BE2C (cell line): ENCODE results near the gene ZNF365. TPM values are rescaled to one million over a fixed set of nuclear protein-coding genes. Genes with fewer than 3 reads are reported as not detected.
A peak's percentile ranks its signal among the peaks of the same experiment; 100 is the strongest.

ENCODE experiments used
- DNase-seq: peaks from one replicate; pipeline ENCODE4 v3.0.0-alpha.2; 2020
- H3K27me3 ChIP-seq: fragments of 250-450 bp; sonication (Bioruptor Pico); 2 replicates; pipeline ENCODE4 v1.5.1; 2020; ENCODE audit warnings: mild to moderate bottlenecking
- H3K36me3 ChIP-seq: fragments of 250-450 bp; sonication (Bioruptor Pico); 2 replicates; pipeline ENCODE4 v1.5.1; 2020; ENCODE audit warnings: mild to moderate bottlenecking
- H3K4me1 ChIP-seq: fragments of 250-450 bp; sonication (Bioruptor Pico); 2 replicates; pipeline ENCODE4 v1.5.1; 2020
- H3K4me3 ChIP-seq: 2 replicates; pipeline ENCODE4 v1.5.1; 2011; ENCODE audit warnings: low read depth, low read length
- H3K9me3 ChIP-seq: fragments of 250-450 bp; sonication (Bioruptor Pico); 2 replicates; pipeline ENCODE4 v1.5.1; 2020
- polyA plus RNA-seq: library from polyadenylated mRNA; unstranded; fragments of >200 nt; gene quantifications from one replicate; pipeline ENCODE4 v1.2.1, GENCODE V29; 2012; ENCODE audit warnings: low read depth, missing spikeins; ENCODE audit not compliant: insufficient read length, insufficient read depth
- TF ChIP-seq, protein P1 (sequence below): IDR thresholded peaks from 2 replicates; pipeline ENCODE4 v1.5.1; 2012; ENCODE audit warnings: mild to moderate bottlenecking, low read depth, low read length

ZNF365 gene, protein sequence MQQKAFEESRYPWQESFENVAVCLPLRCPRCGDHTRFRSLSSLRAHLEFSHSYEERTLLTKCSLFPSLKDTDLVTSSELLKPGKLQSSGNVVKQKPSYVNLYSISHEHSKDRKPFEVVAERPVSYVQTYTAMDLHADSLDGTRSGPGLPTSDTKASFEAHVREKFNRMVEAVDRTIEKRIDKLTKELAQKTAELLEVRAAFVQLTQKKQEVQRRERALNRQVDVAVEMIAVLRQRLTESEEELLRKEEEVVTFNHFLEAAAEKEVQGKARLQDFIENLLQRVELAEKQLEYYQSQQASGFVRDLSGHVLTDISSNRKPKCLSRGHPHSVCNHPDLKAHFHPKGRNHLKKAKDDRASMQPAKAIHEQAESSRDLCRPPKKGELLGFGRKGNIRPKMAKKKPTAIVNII
- not detected for polyA plus RNA-seq

DNA sequence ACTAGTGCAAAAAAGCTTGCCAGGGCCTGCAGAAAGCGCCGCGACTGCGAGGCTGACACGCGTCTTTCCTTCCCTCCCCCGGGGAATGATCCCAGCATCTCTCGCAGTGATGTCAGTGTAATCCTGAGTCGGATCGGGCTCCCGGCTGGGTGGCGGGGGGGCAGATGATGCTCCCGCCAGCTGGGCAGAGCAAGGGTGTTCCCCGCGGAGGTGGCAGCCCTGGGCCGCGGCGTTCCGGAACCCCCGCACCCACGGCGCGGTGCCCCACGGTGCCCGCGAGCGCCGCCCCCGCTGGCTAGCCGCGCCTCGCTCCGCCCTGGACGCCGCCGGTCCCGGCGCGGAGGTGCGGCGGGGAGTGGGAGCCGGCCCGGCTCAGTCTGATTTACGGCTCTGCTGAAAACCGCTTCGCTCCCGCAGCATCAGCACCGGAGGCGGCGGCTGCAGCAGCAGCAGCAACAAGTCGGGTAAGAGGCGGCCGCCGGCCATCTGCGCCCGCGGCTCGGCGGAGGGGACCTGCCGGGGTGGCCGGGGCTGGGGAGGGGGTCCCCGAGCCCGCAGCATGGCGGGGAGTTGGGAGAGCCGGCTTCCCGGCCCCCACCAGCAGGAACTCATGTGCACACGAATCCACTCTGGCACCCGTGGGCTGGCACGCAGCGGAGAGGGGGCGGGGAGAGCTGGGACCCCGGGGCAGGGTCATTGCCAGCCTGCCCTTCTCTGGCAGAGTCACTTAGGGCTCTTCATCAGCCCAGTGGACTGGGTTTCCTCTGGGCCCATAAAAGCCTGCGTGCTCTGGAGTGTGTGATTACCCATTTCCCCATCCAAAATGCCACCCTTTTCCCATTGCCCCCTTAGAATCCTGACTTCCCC lies at the start of gene ZNF365:
ZNF365 (plus strand) TSS at position 375 of the 867 bp plus-strand sequence. CDS start 1,825 bp downstream, outside the sequence.
- TF ChIP-seq, protein P1, sequence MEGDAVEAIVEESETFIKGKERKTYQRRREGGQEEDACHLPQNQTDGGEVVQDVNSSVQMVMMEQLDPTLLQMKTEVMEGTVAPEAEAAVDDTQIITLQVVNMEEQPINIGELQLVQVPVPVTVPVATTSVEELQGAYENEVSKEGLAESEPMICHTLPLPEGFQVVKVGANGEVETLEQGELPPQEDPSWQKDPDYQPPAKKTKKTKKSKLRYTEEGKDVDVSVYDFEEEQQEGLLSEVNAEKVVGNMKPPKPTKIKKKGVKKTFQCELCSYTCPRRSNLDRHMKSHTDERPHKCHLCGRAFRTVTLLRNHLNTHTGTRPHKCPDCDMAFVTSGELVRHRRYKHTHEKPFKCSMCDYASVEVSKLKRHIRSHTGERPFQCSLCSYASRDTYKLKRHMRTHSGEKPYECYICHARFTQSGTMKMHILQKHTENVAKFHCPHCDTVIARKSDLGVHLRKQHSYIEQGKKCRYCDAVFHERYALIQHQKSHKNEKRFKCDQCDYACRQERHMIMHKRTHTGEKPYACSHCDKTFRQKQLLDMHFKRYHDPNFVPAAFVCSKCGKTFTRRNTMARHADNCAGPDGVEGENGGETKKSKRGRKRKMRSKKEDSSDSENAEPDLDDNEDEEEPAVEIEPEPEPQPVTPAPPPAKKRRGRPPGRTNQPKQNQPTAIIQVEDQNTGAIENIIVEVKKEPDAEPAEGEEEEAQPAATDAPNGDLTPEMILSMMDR: no peak
- Histone ChIP-seq H3K4me3 (peak within 1 kb of the TSS; percentile 44), H3K36me3 (no peaks in the 10 kb centered on the region), H3K4me1 (no peaks in the 10 kb centered on the region), H3K27me3 (peaks cover 25% of the 10 kb centered on the region), H3K9me3 (no peaks in the 10 kb centered on the region)
- DNase-seq: peak; percentile 33

DNA sequence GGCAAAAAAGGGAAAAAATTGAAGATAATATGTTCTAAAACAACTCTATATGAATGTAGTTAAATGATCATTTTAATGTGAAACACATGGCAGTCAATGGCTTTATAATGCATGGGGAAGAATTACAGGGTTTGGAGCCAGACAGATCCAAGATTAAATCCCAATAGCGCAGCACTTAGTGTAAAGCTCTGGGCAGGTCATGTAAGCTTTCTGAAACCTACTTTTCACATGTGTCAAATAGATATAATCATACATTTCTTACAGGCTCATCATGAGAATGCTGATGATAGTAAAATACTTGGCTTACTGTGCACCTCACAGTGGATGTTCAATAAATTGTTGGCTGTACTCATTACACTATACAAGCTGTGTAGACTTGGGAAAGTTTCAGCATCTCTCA lies 48.0 kb upstream of the ZNF365 start:
- no peak for DNase-seq
- no peaks in the 10 kb centered on the region for H3K36me3 ChIP-seq
- TF ChIP-seq, protein P1: no peak
- no peaks in the 10 kb centered on the region for H3K4me1 ChIP-seq
- no peaks in the 10 kb centered on the region for H3K9me3 ChIP-seq
- H3K4me3 ChIP-seq: no peak overlapping the region
- H3K27me3 ChIP-seq: no peaks in the 10 kb centered on the region

DNA sequence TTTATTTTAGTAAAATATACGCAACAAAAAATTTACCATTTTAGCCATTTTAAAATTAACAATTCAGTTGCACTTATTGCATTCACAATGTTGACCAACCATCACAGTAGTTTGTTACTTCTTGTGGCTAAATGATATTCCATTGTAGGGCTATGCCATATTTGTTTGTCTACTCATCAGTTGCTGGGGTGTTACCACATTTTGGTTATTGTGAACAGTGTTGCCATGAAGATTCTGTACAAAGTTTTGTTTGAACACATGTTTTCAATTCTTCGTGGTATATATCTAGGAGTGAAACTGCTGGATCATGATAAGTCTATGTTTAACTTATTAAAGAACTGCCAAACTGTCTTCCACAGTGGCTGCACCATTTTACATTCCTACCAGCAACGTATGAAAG lies 46.3 kb upstream of the ZNF365 start:
- no peaks in the 10 kb centered on the region for H3K27me3 ChIP-seq
- H3K36me3 ChIP-seq: no peaks in the 10 kb centered on the region
- TF ChIP-seq, protein P1: no peak
- no peaks in the 10 kb centered on the region for H3K4me1 ChIP-seq
- H3K4me3 ChIP-seq: no peak overlapping the region
- no peak for DNase-seq
- no peaks in the 10 kb centered on the region for H3K9me3 ChIP-seq

DNA sequence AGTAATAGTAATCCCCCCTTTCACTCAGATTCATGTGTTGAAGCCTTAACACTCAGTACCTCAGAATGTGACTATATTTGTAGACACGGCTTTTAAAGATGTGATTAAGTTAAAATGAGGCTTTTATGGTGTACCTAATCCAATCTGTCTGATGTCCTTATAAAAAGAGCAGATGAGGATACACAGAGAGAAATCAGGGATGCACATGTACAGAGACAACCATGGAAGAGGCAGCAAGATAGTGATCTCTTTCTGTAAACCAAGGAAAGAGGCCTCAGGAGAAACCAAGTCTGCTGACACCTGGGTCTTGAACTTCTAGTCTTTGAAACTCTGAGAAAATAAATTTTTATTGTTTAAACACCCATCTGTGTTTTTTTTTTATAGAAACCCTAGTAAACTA lies 44.0 kb upstream of the ZNF365 start:
- no peaks in the 10 kb centered on the region for H3K9me3 ChIP-seq
- no peaks in the 10 kb centered on the region for H3K27me3 ChIP-seq
- no peaks in the 10 kb centered on the region for H3K36me3 ChIP-seq
- H3K4me3 ChIP-seq: no peak overlapping the region
- TF ChIP-seq, protein P1: no peak
- no peaks in the 10 kb centered on the region for H3K4me1 ChIP-seq
- DNase-seq: no peak

DNA sequence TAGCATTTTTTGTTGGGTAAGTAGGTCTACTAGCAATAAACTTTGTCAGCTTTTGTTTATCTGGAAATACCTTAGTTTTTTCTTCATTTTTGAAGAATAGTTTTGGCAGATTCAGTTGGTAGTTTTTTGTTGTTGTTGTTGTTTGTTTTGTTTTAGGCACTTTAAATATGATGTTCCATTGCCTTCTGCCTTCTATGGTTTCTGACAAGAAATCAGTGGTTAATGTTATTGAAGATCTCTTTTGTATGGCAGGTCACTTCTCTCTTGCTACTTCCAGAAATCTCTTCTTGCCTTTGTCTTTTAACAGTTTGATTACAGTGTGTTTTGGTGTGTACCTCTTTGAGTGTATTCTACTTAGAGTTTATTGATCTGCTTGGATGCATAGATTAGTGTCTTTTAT lies 41.8 kb upstream of the ZNF365 start:
- Histone ChIP-seq H3K27me3 (no peaks in the 10 kb centered on the region), H3K4me3 (no peak overlapping the region), H3K36me3 (no peaks in the 10 kb centered on the region), H3K9me3 (no peaks in the 10 kb centered on the region), H3K4me1 (no peaks in the 10 kb centered on the region)
- TF ChIP-seq, protein P1: no peak
- DNase-seq: no peak
